Measurements from ENCODE around the gene RUNX3. TPM values are rescaled to one million over a fixed set of nuclear protein-coding genes. Genes with fewer than 3 reads are reported as not detected.
"Not testable (repeated sequence)": the region's sequence is repeated elsewhere in the genome, so short reads cannot be mapped to it uniquely, and the experiment has no call there.

RUNX3 gene
- total RNA-seq, 1 donor from 2014 or later, result 0.06 TPM

DNA sequence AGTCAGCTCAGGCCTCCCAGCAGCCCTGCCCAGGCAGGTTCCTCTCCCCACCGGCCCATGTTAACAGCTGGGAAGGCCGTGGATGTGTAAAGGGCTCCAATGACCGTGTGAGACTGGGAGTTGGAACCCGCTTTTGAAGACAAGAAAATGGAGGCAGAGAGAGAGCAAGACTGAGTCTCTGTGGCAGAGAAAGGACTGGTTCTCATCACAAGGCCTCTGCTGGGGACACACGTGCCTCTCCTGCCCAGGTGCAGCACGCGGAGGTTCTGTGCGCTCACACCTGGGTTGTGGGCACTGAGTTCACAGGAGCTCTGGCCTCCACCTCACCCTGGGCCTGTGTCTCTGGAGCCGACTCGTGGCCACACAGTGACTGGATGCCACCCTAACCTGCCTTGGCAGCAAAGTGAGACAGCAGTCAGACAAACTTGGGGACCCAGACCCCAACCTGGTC is 27.0 kb downstream of the RUNX3 start:
- DNase-seq (ENCODE audit: extremely low read depth, low read depth, low spot score), result no peak

DNA sequence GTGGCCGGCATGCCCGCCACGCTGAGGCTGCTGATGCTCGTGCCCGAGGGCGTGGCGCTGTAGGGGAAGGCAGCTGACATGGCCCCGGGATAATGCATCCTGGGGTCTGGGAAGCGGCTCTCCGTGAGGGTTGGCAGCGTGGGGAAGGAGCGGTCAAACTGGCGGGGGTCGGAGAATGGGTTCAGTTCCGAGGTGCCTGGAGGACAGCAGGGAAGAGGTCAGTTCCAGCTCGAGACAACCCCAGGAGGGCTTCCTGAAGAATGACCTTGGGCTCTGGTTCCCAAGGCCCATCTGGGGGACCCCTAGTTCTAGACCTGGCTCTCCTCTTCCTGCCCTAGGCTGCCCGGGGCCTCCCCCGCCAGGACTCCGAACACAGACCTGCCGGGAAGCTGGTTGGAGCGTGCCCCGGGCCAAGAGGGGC is 27.6 kb downstream of the RUNX3 start:
- DNase-seq (ENCODE audit: extremely low read depth, low read depth, low spot score), result no peak

DNA sequence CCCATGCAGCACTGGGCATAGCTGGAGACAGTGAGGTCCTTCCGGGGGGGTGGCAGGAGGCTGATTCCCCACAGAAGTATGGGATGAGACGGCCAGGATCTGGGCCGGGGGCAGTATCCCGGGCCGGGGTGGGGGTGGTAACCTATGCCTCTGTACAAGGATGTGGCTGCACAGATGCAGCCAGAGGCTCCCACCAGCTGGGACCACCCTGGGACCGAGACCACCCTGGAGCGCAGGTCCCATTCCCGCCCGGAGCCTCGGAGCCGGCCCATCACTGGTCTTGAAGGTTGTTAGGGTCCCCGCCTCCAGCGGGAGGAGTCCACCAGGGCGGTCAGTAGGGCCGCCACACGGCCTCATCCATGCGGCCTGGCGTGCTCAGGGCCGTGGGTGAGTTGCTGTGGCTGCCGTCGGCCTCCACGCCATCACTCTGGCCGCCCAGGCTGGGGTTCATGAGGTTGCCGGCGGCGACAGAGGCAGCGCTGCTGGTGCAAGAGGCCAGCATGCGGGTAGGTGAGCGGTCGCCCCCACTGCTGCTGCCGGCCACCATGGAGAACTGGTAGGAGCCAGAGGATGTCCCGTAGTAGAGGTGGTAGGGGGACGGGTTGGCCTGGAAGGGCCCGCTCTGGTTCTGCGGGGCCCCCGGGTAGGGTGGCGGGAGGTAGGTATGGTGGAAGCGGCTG is 28.1 kb downstream of the RUNX3 start:
- no peak for DNase-seq (ENCODE audit: extremely low read depth, low read depth, low spot score)

DNA sequence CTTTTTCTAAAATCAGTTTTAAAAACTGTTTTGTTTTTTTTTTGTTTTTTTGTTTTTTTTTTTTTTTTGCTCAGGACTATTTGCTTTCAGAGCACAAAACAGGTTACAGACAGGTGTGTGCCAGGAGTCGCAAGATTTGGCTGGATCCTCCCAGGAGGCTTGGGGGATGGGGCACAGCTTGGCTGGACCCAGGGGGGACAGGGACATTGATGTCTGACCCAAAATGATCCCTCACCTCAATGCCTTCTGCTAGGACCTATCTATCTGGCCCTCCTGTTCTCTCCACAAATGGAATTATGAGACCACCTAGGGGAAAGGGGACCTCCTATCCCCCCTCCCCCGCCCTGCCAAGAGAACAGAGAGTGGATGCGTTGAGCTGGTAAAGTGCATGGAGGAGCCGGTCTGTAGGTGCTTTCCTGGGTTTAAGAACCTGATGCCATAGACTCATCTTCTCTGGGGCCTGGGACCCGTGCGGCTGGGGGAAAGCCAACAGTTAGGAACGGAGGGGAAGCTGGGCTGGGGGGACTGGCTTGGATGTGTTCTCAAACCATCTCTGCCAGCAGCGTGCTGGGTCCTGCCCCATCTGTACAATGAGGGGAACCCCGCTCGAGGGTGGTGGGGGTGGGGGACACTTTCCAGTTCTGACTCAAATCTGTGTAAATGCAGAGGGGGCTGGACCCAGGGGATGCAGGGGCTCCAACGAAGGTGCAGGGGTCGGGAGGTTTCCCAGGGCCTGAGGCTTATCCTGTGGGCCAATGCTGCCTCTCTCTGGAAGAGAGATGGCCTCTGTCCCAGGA is 28.9 kb downstream of the RUNX3 start:
- no peak for DNase-seq (ENCODE audit: extremely low read depth, low read depth, low spot score)

DNA sequence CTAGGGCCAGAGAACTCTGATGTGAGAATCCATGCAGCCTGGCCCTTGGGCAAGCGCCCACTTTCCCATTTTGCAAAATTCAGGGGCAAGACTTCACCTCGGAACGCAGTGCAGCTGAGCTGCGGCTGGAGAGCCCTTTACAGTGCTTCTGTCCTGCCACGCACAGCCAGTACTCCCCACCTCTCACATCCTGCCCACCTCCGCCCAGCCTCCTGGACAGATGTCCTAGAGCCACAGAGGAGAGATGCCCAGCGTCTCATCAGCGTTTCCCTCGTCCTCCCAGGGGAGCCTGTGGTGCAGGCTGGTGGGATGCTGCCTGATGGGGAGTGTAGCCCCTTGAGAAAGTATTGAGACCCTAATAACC is 29.6 kb downstream of the RUNX3 start:
- no peak for DNase-seq (ENCODE audit: extremely low read depth, low read depth, low spot score)

DNA sequence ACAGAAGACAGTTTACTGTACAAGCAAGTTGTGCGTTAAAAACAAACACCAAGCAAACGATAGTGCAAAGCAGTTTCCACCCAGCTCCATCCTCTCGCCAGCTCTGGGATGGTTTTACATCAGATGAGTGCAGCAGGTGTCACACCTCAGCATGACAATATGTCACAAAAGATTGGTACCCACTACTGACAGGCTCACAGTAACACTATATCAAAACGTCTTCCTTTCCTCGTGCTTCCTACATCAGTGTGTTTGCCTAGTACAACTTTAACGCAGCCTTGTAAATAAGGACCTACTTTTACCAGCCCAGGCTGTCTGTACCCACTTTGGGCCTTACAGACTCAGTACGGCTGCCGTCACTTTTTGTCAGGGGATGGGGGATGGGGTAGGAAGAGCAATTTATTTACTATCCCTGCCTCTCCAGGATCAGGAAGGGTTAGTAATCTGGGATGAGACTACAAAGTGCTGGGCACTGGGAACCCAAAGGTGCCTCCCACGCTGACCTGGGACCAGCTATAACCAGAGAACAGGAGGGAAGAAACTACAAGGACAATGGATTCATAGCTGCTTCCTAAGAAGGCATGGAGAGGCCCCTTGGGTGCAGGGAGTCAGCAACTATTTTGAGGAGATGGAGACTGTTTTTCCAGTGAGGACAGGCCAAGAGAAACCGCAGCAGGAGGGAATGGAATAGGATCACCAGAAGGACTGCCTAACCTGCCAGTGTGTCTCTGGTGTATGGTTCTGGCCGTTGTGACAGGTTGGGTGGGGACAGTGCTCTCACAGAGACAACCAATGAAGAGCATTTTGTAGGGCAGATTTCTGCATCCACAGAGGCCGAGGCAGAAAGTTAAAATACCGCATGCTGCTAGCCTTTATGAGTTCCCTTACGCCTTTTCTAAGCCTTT is 30.2 kb downstream of the RUNX3 start:
- no peak for DNase-seq (ENCODE audit: extremely low read depth, low read depth, low spot score)

DNA sequence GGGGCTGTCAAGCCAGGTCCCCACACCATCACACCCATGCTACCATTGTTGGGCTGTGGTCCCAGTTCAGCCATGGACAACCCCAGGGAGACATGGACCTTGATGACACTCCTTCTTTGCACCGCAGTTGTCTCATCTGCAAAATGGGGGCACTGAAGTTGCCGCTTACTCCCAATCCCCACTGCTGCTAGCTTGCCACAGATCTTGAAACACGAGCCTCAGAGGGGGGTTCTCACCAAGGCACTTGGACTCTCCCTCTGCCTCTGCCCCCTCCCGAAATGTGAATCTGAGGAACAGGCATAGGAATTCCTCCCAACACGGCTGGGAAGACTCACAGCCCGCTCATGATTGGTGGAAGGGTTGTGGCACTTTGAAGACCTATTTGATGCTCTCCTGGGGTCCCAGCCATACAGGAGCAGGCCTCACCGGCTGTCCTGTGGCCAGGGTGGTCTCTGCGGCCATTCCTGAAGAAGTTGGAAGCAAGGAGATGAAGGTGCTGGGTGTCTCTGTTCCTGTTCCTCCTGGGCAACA is 31.1 kb downstream of the RUNX3 start:
- no peak for DNase-seq (ENCODE audit: extremely low read depth, low read depth, low spot score)

DNA sequence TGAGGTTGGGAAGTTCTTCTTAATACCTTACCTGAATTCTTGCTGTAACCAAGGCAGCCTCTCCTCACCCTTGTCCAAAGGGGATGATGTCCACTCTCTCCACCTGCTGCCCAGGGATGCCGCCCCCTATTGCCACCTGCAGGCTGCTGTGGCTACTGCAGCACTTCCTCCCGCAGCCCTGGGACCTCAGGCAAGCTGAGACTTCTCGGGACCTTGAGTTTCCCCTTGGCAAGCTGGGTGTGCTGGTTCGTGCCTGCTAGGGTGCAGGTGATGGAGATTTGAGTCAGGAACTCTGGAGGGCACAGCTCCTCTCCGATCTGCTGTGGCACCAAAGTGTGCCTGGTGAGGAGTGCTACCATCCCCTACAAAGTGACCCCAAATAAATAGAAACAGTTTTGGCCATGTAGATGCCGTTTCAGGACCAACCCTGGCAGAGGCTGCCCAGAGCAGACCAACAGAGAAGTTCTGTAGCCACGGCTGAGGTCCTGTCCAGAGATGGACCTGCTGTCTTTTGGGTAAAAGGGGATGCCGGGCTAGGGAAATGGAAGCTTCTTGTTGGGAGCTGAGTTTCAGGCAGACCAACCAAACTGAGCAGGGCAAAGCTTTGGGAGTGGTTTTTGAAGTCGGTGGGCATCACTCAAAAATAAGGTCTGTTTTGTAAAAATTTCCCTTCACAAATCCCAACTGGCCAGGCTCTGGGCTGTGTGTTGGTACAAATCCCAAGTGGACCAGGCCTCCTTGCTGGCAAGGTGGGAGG is 31.7 kb downstream of the RUNX3 start:
- DNase-seq (ENCODE audit: extremely low read depth, low read depth, low spot score), result no peak

DNA sequence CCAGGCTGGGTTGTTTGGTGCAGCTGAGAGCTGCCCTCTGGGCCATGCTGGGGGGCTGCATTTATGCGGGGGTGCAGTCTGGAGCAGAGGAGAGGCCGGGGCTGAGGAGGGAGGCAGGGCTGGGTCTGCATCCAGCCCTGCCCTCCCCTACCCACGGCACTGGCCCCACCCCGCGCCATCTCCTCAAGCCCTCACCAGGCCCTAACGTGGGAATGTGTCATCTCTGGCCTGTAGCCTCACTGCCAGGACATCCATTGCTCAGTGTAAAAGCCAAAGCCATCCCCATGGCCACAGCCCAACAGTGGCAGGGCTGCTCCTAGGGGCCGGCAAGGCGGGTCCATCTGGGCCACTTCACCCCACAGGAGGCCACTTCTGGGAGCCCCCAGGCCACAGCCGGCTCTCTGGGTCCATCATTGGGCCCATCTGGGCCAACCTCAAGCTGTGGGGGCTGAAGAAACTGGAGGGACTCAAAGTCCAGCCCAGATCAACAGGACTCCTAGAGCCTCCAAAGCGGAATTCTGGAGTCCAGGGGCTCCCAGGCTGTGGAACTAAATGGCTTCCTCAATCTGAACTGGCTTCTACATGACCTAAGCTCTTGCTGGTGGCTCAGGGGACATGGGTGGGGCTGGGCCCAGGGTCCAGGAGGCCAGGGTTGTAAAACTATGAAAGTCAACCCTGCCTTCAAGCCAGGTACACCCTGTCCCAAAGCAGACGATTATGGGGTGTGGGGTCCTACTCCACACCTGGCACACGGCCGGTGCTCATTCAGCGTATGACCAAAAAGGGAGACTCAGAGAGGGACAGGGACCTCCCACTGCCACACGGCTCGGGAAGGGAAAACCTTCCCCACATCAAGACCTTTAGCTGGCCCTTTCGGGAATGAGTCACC is 32.6 kb downstream of the RUNX3 start:
- DNase-seq (ENCODE audit: extremely low read depth, low read depth, low spot score), result no peak

DNA sequence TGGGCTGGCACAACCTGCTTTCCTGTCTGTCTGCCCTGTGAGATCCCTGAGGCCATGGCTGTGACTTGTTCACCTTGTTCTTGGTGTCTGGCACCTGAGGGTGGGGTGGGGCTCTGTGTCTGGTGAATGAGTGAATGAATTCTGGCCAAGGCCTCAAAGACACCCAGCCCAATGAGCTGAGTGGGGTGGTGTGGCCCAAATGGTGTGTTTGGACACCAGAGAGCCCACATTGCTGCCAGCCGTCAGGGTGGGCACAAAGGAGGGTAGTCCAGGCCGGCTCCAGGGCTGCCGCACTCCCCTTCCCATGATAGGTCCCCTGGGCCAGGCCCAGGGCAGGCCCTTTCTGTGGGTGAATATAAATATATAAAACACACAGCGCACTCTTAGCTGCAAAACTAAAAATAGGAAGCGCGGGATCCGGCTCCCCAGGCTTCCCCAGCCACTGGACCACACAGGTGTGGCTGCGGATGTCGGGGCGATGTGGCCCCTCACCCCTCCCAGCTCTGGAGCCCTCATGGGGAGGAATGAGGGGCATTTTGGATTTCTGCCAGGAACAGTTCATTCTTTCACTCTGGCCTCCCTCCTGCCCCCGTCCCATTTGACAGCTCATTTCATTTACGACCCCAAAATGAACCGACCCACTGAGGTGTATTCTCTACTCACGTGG is 33.3 kb downstream of the RUNX3 start:
- no peak for DNase-seq (ENCODE audit: extremely low read depth, low read depth, low spot score)

DNA sequence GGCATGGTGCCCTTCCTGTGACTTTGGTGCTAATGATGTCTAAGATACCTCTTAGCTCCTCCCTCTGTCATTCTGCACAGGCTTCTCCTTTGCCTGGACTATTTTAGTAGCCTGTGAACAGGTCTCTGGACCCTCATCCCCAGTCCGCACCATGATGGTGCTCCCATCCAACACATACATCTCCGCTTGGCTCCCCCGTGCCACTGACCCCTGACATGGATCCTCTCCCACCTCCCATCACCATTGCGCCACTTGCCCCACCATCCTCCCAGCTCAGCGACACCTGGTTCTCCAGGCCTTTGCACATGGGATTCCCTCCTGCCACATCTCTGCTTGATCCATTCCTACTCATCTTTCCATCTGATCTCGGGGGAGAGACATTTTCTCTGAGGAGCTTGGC is 33.9 kb downstream of the RUNX3 start:
- DNase-seq (ENCODE audit: extremely low read depth, low read depth, low spot score), result no peak

DNA sequence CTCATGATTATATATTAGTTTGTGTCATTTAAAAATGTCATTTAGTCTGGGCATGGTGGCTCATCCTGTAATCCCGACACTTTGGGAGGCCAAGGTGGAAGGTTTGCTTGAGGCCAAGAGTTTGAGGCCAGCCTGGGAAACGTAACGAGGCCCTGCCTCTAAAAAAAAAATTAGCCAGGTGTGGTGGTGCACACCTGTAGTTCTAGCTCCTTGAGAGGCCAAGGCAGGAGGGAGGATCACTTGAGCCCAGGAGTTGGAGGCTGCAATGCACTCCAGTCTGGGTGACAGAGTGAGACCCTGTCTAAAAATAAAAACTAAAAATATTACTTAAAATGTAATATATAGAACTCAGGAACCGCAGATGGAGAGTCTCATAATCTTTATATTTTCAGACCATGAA is 34.6 kb downstream of the RUNX3 start:
- no peak for DNase-seq (ENCODE audit: extremely low read depth, low read depth, low spot score)

DNA sequence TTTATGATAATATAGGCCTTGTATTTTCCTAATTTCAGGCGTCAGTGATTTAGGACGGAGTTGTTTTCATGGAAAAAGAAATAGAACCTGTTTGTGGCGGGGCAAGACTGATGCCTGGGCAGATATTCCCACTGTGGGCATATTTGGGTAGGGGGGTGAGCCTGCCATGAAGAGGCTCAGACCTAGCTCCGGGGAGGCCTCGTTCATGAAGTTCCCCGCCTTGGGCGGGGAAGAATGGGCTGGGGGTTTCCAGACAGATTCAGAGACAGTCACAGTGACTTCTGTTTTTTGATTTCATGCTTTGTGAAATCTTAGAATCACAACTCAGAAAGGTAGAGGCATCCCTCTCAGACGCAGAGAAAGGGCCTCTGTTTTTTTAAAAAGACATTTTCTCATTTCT is 36.1 kb downstream of the RUNX3 start:
- no peak for DNase-seq (ENCODE audit: extremely low read depth, low read depth, low spot score)

DNA sequence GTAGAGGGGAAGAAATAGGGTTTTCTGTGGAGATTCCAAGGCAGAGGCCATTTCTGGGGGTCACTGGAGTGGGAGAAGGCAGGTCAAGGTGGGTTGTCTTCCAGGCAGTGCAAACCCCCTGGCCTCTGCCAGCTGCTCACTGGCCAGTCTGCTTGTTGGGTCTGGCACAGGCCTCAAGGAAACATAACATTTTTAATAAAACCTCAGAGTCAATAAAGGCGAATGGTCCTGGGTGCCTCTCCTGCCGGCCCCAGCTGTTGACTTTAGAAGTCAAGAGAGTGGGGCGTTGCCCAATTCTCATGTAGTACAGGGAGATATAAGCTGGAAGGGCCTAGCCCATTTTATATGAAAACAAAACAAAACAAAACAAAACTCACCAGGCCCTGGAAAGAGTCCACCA is 36.6 kb downstream of the RUNX3 start:
- DNase-seq (ENCODE audit: extremely low read depth, low read depth, low spot score), result no peak

DNA sequence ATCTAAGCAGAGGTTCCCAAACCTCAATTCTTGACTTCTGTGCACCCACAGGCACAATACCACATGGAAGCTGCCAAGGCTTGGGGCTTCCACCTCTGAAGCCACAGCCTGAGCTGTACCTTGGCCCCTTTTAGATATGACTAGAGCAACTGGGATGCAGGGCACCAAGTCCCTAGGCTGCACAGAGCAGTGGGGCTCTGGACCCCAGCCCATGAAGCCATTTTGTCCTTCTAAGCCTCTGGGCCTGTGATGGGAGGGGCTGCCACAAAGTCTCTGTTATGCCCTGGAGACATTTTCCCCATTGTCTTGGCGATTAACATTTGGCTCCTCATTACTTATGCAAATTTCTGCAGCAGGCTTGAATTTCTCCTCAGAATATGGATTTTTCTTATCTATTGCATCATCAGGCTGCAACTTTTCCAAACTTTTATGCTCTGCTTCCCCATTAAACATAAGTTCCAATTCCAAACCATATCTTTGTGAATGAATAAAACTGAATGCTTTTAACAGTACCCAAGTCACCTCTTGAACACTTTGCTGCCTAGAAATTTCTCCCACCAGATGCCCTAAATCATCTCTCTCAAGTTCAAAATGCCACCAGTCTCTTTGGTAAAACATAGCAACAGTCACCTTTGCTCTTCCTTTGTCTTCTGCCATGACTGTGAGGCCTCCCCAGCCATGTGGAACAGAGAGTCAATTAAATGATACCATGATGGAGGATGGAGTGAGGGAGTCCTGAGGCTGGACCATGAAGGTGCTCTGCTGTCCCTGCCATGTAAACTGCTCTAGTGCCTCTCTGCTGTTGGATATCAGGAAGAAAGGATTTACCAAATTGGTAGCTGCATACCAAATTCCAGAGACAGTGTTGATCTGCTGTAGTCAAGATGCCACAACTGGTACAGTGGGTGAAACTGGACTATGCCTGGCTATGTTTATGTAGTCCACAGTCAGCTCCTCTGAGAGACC is 37.6 kb downstream of the RUNX3 start:
- no peak for DNase-seq (ENCODE audit: extremely low read depth, low read depth, low spot score)

DNA sequence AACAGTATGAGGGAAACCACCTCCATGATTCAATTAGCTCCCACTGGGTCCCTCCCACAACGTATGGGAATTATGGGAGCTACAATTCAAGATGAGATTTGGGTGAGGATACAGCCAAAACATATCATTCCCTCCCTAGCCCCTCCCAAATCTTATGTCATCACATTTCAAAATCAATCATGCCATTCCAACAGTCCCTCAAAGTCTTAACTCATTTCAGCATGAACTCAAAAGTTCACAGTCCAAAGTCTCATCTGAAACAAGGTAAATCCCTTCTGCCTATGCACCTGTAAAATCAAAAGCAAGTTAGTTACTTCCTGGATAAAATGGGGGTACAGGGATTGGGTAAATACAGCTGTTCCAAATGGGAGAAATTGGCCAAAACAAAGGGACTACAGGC is 38.7 kb downstream of the RUNX3 start:
- DNase-seq (ENCODE audit: extremely low read depth, low read depth, low spot score), result not testable (repeated sequence)

DNA sequence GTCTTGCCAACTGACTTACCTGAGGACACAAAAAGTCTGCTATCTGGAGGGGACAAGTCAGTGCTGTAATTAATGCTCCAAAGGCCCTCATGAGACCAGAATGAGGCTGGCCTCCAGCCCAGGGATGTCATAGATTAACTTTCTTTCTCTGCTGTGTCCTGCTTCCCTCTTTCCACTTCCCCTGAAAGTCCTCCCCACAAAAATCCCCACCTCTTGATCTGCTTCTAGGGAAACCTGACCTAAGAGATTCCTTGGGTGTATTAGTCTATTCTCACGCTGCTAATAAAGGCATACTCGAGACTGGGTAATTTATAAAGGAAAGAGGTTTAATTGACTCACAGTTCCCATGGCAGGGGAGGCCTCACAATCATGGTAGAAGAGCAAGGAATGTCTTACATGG is 39.2 kb downstream of the RUNX3 start:
- no peak for DNase-seq (ENCODE audit: extremely low read depth, low read depth, low spot score)
